ENCODE data around the gene MMP17.

- TF ChIP-seq CTCF (IDR thresholded peaks at IDR 0.05; ENCODE audit: low read length) (no peak), EZH2 (IDR thresholded peaks at IDR 0.05; ENCODE audit: borderline replicate concordance, low read length) (no peak)
Measured at GRCh38 chr12:131805421-131805820, 22.8 kb upstream of the MMP17 start.

All from OCI-LY1 (cell line).